GM13976 (cell line): ENCODE data around the gene SH3PXD2A.

Experiments
- DNase-seq: peaks from one replicate; pipeline ENCODE4 v3.0.0; 2012; ENCODE audit warnings: low spot score
- CTCF ChIP-seq: IDR thresholded peaks from 2 replicates; pipeline ENCODE4 v1.5.1; 2012; ENCODE audit warnings: borderline replicate concordance, mild to moderate bottlenecking; ENCODE audit not compliant: insufficient read depth; ENCODE audit errors: extremely low read depth, missing control alignments, control extremely low read depth
- in situ Hi-C: fragments of 300-500 bp; cut with MboI; formaldehyde crosslinking; loops from one replicate; pipeline ENCODE4 v1.12.0; 2022; ENCODE audit warnings: low sequenced_read_pairs, mixed read lengths, inconsistent platforms; ENCODE audit not compliant: unreplicated experiment

The SH3PXD2A gene

GRCh38 chr10:103767756-103768155, 87.6 kb downstream of the SH3PXD2A start:
- no peak for TF ChIP-seq CTCF
- DNase-seq, result no peak
- in situ Hi-C loops, result no loop called here

- in situ Hi-C loops, result no loop called here
- TF ChIP-seq CTCF, result no peak
- no peak for DNase-seq
Observed at GRCh38 chr10:103766751-103767505, 88.4 kb downstream of the SH3PXD2A start.

GRCh38 chr10:103765981-103766380, 89.4 kb downstream of the SH3PXD2A start:
- DNase-seq, result no peak
- in situ Hi-C loops, result no loop called here
- TF ChIP-seq CTCF, result no peak

DNA sequence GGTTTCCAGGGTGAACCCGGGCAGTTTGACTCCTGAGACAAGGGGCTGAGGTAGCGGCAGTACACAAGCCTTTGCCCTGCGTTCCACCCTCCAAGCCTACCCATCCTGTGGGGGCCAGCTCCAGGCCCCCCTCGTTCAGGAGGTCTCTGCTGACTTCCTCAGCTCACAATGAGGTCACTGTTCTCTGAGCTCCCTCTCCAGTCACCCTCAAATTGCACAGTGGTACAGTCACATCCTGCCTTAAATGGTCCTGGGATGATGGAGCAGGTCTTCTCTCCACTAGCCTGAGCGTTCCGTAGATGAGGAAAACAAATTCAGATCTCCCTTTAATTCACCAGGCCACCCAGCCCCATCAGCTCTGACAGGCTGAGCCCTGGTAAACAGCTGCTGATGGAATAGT, 90.2 kb downstream of the SH3PXD2A start:
- DNase-seq, result no peak
- in situ Hi-C loops, result no loop called here
- TF ChIP-seq CTCF, result no peak

DNA sequence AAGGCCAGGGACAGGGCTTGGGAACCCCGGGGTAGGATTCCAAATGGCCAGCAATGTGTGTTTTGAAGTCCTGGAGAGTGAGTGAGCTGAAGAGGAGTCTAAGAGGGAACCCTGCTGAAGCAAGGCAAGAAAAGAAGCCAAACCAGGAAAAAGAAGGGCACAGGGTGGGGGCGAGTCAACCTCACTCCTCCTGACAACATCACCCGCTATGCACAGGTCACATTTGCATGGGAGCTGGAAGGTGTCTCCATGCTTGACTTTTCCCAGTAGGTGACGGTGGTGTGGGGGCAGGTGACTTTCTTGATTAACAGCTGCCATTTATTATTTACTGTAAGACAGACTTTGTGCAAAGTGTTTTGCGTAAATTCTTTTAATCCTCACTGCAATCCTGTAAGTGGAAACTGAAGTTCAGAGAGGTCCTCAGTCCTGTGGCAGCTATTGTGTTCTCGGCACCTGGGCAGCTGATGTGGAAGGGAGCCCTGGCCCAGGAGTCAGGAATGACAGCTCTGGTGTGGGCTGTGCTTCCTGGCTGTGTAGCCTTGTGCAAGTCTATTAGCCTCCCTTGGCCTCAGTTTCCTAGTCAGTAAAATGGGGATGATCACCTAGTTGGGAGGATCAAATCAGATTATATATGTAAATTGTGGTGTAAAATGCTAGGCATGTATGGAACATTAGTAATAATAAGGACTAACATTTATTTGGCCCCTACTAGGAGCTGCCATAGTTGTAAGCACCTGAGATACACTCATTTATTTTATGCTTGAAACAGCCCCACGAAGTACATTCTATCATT, 90.9 kb downstream of the SH3PXD2A start:
- no peak for TF ChIP-seq CTCF
- in situ Hi-C loops, result no loop called here
- no peak for DNase-seq

DNA sequence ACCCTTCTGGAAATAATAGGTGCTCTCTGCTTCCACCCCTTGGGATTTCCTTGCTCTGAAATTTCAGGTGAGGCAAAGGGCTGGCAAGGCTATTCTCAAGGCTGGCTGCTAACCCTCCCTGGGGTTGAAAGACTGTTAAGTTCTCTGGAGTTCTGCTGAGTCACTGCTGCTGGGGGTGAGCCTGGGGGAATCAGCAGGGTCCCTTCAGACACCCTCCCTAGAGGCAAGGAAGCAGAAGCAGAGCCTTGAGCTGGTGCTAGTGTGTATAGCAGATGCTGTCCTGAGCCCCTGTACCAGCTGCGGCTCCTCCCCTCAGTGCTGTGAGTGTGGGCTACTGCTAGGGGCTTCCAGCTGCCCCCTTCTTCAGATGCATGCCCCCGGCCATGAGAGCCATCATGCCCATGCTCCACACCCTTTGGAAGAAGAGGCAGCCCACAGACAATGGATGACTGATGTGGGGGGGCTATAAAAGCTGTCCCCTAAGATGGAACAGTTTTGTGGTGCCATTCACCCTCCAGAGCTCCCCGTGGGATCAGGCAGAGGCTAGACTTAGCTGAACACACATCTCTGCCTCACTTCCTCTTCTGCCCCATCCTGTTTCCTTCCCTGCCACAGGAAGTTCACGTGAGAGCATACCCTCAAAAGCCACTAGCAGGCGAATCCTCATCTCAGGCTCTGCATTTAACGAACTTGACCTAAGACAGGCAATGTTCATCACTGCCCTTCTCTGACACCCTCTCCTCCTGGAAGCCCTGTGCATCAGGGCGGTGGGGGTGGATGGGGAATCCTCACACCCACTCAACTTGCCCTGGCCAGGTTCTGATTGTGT, 91.8 kb downstream of the SH3PXD2A start:
- no peak for TF ChIP-seq CTCF
- in situ Hi-C loops, result no loop called here
- no peak for DNase-seq
